GM23338 (cell line): ENCODE measurements around the gene RTKN. TPM values are rescaled to one million over a fixed set of nuclear protein-coding genes. Genes with fewer than 3 reads are reported as not detected.

ENCODE experiments used
- ATAC-seq: fragments of 200-7000 bp; cut with Tn5 transposase; 3 replicates; pipeline ENCODE4 v1.9.1; 2020
- DNase-seq: peaks from one replicate; pipeline ENCODE4 v3.0.0-alpha.2; 2015; ENCODE audit warnings: low spot score
- H2AFZ ChIP-seq: fragments of 200-600 bp; sonication (generic); 2 replicates; pipeline ENCODE4 v1.8.0; 2016; ENCODE audit warnings: antibody characterized with exemption, mild to moderate bottlenecking, moderate library complexity
- H3F3A ChIP-seq: fragments of 200-600 bp; sonication (generic); replicated peaks from 2 replicates; pipeline ENCODE4 v1.8.0; 2017; ENCODE audit warnings: antibody characterized with exemption, mixed run types, low read depth
- H3K27ac ChIP-seq: fragments of 200-600 bp; sonication (generic); 2 replicates; pipeline ENCODE4 v1.6.1; 2016; ENCODE audit warnings: low read depth
- H3K27me3 ChIP-seq: fragments of 200-600 bp; sonication (generic); 2 replicates; pipeline ENCODE4 v1.8.0; 2016; ENCODE audit warnings: mild to moderate bottlenecking, mixed run types, moderate library complexity; ENCODE audit not compliant: insufficient read depth
- H3K36me3 ChIP-seq: fragments of 200-600 bp; sonication (generic); 2 replicates; pipeline ENCODE4 v1.8.0; 2016; ENCODE audit warnings: mild to moderate bottlenecking; ENCODE audit not compliant: insufficient read depth
- H3K4me1 ChIP-seq: fragments of 200-600 bp; sonication (generic); 2 replicates; pipeline ENCODE4 v1.8.0; 2016; ENCODE audit warnings: mild to moderate bottlenecking, moderate library complexity; ENCODE audit not compliant: insufficient read depth
- H3K4me2 ChIP-seq: fragments of 200-600 bp; sonication (generic); 2 replicates; pipeline ENCODE4 v1.7.1; 2017; ENCODE audit warnings: mixed run types
- H3K4me3 ChIP-seq: fragments of 200-600 bp; sonication (generic); 2 replicates; pipeline ENCODE4 v1.6.1; 2016; ENCODE audit warnings: mixed run types
- H3K79me2 ChIP-seq: fragments of 200-600 bp; sonication (generic); replicated peaks from 2 replicates; pipeline ENCODE4 v1.8.0; 2017; ENCODE audit warnings: mild to moderate bottlenecking; ENCODE audit not compliant: insufficient read depth
- H3K9me2 ChIP-seq: fragments of 200-600 bp; sonication (generic); 2 replicates; pipeline ENCODE4 v1.8.0; 2017; ENCODE audit not compliant: insufficient read depth
- H4K20me1 ChIP-seq: fragments of 200-600 bp; sonication (generic); replicated peaks from 2 replicates; pipeline ENCODE4 v1.8.0; 2017; ENCODE audit warnings: mild to moderate bottlenecking; ENCODE audit not compliant: insufficient read depth
- H3K27ac Mint-ChIP-seq: 2 replicates; pipeline ENCODE4 v1.8.0; 2020; ENCODE audit warnings: inconsistent platforms, mild to moderate bottlenecking, moderate library complexity, mixed read lengths
- H3K27me3 Mint-ChIP-seq: 3 replicates; pipeline ENCODE4 v1.8.0; 2022; ENCODE audit warnings: low read depth, mild to moderate bottlenecking, moderate library complexity, mixed read lengths, inconsistent platforms; ENCODE audit not compliant: insufficient read depth, poor library complexity
- H3K36me3 Mint-ChIP-seq: 3 replicates; pipeline ENCODE4 v1.8.0; 2021; ENCODE audit warnings: low read depth, mild to moderate bottlenecking, inconsistent platforms, moderate library complexity, mixed read lengths
- H3K4me1 Mint-ChIP-seq: 3 replicates; pipeline ENCODE4 v1.8.0; 2020; ENCODE audit warnings: mild to moderate bottlenecking, inconsistent platforms, mixed read lengths
- H3K4me3 Mint-ChIP-seq: 3 replicates; pipeline ENCODE4 v1.8.0; 2021; ENCODE audit warnings: moderate library complexity, mild to moderate bottlenecking, inconsistent platforms, mixed read lengths
- H3K9me3 Mint-ChIP-seq: 3 replicates; pipeline ENCODE4 v1.8.0; 2020; ENCODE audit warnings: moderate library complexity, mild to moderate bottlenecking, inconsistent platforms, mixed read lengths
- CREB1 ChIP-seq: fragments of 250-450 bp; sonication (Bioruptor Pico); IDR thresholded peaks from 2 replicates; pipeline ENCODE4 v1.5.0; 2020; ENCODE audit warnings: low read depth, mild to moderate bottlenecking, moderate library complexity
- EZH2phosphoT487 ChIP-seq: fragments of 200-600 bp; sonication (generic); IDR thresholded peaks from one replicate; pipeline ENCODE4 v1.8.1; 2018; ENCODE audit warnings: antibody characterized with exemption; ENCODE audit not compliant: unreplicated experiment
- JUNB ChIP-seq: IDR thresholded peaks from one replicate; pipeline ENCODE4 v1.6.1; 2016; ENCODE audit warnings: antibody characterized with exemption; ENCODE audit not compliant: unreplicated experiment
- NANOG ChIP-seq: IDR thresholded peaks from 2 replicates; pipeline ENCODE4 v1.6.1; 2016; ENCODE audit warnings: antibody characterized with exemption, borderline replicate concordance
- POLR2AphosphoS5 ChIP-seq: IDR thresholded peaks from 2 replicates; pipeline ENCODE4 v1.6.1; 2016; ENCODE audit warnings: antibody characterized with exemption, low read depth
- STAT1 ChIP-seq: IDR thresholded peaks from one replicate; pipeline ENCODE4 v1.6.1; 2016; ENCODE audit warnings: antibody characterized with exemption; ENCODE audit not compliant: unreplicated experiment
- ZNF114 ChIP-seq: fragments of 250-450 bp; sonication (Bioruptor Pico); IDR thresholded peaks from 2 replicates; pipeline ENCODE4 v1.5.0; 2020; ENCODE audit warnings: mild to moderate bottlenecking, moderate library complexity
- ZNF331 ChIP-seq: fragments of 250-450 bp; sonication (Bioruptor Pico); IDR thresholded peaks from 2 replicates; pipeline ENCODE4 v1.5.0; 2020; ENCODE audit warnings: low read depth, mild to moderate bottlenecking, moderate library complexity
- polyA plus RNA-seq: library from polyadenylated mRNA; unstranded; fragments of >200 nt; fragmentation: Nextera tagmentation; extraction: Ambion mirVana; gene quantifications from 2 replicates; pipeline ENCODE4 v1.2.1, GENCODE V29; 2016
- total RNA-seq: library from RNA; depleted of rRNA; stranded (reverse); fragments of >200 nt; shearing (Covaris generic); gene quantifications from 2 replicates; pipeline ENCODE4 v1.2.3, GENCODE V29; 2014
- TF ChIP-seq, protein P1 (sequence below): IDR thresholded peaks from one replicate; pipeline ENCODE4 v1.6.1; 2018; ENCODE audit warnings: antibody characterized with exemption; ENCODE audit not compliant: unreplicated experiment
- TF ChIP-seq, protein P2 (sequence below): fragments of 250-450 bp; sonication (Bioruptor Pico); IDR thresholded peaks from 2 replicates; pipeline ENCODE4 v1.5.0; 2020; ENCODE audit warnings: mild to moderate bottlenecking, moderate library complexity
- TF ChIP-seq, protein P3 (sequence below): IDR thresholded peaks from 2 replicates; pipeline ENCODE4 v1.6.1; 2016; ENCODE audit warnings: antibody characterized with exemption
- TF ChIP-seq, protein P4 (sequence below), 2 experiments: fragments of 200-600 bp in 1 of 2; sonication (generic) in 1 of 2; conservative IDR thresholded peaks; 2 replicates each; pipeline versions ENCODE4 v1.5.1 to v1.6.1; 2016 to 2017; ENCODE audit warnings: antibody characterized with exemption in 2 of 2, low read depth in 2 of 2, mild to moderate bottlenecking in 2 of 2, moderate library complexity in 1 of 2

The RTKN gene
- total and polyA plus RNA-seq, 2 experiments from 2014 or later = 24.5 to 50.0 TPM

DNA sequence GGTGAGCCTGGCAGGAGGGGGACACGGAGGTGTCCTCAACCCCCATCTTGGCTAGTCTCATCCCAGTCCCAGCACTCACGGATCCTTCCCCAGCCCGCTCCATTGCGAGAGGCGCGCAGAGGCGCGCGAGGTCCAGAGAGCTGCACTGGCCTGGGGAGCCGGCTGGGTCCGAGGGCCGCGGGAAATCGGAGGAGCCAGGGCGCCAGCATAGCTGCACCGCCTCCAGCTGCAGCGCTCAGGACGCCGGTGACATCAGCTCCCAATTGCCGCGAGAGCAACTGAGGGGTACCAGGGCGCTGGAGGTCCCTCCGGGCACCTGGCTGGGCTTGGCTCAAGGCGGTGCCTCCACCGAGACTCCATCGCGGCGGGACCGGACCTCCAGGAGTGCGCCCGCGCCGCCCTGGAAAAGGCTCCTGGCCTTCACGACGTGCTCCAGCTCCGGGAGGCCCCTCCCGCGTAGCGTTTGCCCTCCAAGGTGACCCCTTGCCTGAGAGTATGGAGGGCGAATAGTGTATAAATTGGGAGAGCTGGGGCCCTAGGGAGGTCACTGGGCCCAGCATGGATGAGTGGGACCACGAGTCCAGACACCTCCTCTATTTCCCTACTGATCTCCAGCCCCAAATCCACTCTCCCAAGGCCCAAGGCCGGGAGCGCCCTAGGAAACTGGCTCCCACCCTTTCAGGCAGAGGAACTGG is 5.5 kb downstream of the RTKN start:
- ATAC-seq (peak; percentile 20), DNase-seq (peak; percentile 60)
- no peaks in the 10 kb centered on the region for H3K36me3 ChIP-seq
- Mint-ChIP-seq H3K36me3 (peaks cover 41% of the 10 kb centered on the region), H3K27me3 (peaks cover 20% of the 10 kb centered on the region), H3K9me3 (no peaks in the 10 kb centered on the region), H3K4me1 (peaks cover 40% of the 10 kb centered on the region), H3K27ac (peak overlapping the region; percentile 89; the same call in 1 of the 2 replicates), H3K4me3 (no peak overlapping the region; the same call in 2 of the 3 replicates)
- peaks cover 60% of the 10 kb centered on the region for H3K79me2 ChIP-seq
- TF ChIP-seq, protein P1, sequence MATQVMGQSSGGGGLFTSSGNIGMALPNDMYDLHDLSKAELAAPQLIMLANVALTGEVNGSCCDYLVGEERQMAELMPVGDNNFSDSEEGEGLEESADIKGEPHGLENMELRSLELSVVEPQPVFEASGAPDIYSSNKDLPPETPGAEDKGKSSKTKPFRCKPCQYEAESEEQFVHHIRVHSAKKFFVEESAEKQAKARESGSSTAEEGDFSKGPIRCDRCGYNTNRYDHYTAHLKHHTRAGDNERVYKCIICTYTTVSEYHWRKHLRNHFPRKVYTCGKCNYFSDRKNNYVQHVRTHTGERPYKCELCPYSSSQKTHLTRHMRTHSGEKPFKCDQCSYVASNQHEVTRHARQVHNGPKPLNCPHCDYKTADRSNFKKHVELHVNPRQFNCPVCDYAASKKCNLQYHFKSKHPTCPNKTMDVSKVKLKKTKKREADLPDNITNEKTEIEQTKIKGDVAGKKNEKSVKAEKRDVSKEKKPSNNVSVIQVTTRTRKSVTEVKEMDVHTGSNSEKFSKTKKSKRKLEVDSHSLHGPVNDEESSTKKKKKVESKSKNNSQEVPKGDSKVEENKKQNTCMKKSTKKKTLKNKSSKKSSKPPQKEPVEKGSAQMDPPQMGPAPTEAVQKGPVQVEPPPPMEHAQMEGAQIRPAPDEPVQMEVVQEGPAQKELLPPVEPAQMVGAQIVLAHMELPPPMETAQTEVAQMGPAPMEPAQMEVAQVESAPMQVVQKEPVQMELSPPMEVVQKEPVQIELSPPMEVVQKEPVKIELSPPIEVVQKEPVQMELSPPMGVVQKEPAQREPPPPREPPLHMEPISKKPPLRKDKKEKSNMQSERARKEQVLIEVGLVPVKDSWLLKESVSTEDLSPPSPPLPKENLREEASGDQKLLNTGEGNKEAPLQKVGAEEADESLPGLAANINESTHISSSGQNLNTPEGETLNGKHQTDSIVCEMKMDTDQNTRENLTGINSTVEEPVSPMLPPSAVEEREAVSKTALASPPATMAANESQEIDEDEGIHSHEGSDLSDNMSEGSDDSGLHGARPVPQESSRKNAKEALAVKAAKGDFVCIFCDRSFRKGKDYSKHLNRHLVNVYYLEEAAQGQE = no peak
- TF ChIP-seq CREB1 (CRISPR knock-in tag) = no peak
- no peak for TF ChIP-seq NANOG
- TF ChIP-seq, protein P2, sequence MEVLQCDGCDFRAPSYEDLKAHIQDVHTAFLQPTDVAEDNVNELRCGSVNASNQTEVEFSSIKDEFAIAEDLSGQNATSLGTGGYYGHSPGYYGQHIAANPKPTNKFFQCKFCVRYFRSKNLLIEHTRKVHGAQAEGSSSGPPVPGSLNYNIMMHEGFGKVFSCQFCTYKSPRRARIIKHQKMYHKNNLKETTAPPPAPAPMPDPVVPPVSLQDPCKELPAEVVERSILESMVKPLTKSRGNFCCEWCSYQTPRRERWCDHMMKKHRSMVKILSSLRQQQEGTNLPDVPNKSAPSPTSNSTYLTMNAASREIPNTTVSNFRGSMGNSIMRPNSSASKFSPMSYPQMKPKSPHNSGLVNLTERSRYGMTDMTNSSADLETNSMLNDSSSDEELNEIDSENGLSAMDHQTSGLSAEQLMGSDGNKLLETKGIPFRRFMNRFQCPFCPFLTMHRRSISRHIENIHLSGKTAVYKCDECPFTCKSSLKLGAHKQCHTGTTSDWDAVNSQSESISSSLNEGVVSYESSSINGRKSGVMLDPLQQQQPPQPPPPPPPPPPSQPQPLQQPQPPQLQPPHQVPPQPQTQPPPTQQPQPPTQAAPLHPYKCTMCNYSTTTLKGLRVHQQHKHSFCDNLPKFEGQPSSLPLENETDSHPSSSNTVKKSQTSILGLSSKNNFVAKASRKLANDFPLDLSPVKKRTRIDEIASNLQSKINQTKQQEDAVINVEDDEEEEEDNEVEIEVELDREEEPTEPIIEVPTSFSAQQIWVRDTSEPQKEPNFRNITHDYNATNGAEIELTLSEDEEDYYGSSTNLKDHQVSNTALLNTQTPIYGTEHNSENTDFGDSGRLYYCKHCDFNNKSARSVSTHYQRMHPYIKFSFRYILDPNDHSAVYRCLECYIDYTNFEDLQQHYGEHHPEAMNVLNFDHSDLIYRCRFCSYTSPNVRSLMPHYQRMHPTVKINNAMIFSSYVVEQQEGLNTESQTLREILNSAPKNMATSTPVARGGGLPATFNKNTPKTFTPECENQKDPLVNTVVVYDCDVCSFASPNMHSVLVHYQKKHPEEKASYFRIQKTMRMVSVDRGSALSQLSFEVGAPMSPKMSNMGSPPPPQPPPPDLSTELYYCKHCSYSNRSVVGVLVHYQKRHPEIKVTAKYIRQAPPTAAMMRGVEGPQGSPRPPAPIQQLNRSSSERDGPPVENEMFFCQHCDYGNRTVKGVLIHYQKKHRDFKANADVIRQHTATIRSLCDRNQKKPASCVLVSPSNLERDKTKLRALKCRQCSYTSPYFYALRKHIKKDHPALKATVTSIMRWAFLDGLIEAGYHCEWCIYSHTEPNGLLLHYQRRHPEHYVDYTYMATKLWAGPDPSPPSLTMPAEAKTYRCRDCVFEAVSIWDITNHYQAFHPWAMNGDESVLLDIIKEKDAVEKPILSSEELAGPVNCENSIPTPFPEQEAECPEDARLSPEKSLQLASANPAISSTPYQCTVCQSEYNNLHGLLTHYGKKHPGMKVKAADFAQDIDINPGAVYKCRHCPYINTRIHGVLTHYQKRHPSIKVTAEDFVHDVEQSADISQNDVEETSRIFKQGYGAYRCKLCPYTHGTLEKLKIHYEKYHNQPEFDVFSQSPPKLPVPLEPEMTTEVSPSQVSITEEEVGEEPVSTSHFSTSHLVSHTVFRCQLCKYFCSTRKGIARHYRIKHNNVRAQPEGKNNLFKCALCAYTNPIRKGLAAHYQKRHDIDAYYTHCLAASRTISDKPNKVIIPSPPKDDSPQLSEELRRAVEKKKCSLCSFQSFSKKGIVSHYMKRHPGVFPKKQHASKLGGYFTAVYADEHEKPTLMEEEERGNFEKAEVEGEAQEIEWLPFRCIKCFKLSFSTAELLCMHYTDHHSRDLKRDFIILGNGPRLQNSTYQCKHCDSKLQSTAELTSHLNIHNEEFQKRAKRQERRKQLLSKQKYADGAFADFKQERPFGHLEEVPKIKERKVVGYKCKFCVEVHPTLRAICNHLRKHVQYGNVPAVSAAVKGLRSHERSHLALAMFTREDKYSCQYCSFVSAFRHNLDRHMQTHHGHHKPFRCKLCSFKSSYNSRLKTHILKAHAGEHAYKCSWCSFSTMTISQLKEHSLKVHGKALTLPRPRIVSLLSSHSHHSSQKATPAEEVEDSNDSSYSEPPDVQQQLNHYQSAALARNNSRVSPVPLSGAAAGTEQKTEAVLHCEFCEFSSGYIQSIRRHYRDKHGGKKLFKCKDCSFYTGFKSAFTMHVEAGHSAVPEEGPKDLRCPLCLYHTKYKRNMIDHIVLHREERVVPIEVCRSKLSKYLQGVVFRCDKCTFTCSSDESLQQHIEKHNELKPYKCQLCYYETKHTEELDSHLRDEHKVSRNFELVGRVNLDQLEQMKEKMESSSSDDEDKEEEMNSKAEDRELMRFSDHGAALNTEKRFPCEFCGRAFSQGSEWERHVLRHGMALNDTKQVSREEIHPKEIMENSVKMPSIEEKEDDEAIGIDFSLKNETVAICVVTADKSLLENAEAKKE (CRISPR knock-in tag) = no peak
- TF ChIP-seq EZH2phosphoT487 = no peak
- TF ChIP-seq, protein P3, sequence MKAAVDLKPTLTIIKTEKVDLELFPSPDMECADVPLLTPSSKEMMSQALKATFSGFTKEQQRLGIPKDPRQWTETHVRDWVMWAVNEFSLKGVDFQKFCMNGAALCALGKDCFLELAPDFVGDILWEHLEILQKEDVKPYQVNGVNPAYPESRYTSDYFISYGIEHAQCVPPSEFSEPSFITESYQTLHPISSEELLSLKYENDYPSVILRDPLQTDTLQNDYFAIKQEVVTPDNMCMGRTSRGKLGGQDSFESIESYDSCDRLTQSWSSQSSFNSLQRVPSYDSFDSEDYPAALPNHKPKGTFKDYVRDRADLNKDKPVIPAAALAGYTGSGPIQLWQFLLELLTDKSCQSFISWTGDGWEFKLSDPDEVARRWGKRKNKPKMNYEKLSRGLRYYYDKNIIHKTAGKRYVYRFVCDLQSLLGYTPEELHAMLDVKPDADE = no peak
- TF ChIP-seq POLR2AphosphoS5 = no peak
- TF ChIP-seq JUNB = no peak
- TF ChIP-seq, protein P4, sequence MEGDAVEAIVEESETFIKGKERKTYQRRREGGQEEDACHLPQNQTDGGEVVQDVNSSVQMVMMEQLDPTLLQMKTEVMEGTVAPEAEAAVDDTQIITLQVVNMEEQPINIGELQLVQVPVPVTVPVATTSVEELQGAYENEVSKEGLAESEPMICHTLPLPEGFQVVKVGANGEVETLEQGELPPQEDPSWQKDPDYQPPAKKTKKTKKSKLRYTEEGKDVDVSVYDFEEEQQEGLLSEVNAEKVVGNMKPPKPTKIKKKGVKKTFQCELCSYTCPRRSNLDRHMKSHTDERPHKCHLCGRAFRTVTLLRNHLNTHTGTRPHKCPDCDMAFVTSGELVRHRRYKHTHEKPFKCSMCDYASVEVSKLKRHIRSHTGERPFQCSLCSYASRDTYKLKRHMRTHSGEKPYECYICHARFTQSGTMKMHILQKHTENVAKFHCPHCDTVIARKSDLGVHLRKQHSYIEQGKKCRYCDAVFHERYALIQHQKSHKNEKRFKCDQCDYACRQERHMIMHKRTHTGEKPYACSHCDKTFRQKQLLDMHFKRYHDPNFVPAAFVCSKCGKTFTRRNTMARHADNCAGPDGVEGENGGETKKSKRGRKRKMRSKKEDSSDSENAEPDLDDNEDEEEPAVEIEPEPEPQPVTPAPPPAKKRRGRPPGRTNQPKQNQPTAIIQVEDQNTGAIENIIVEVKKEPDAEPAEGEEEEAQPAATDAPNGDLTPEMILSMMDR (conservative IDR thresholded peaks at IDR 0.05; ENCODE audit: low read depth in 2 of 2) = no peak
- no peak for TF ChIP-seq ZNF114 (CRISPR knock-in tag)
- TF ChIP-seq ZNF331 (CRISPR knock-in tag) = no peak
- no peak for TF ChIP-seq STAT1
- H3K4me1 ChIP-seq = peaks cover 35% of the 10 kb centered on the region
- no peaks in the 10 kb centered on the region for H3K27me3 ChIP-seq
- H3K4me3 ChIP-seq = peak overlapping the region; percentile 50
- H3K4me2 ChIP-seq = peak overlapping the region; percentile 73
- peaks cover 8% of the 10 kb centered on the region for H3F3A ChIP-seq
- H4K20me1 ChIP-seq = peaks cover 34% of the 10 kb centered on the region
- no peak overlapping the region; the same call in 1 of the 2 replicates for H2AFZ ChIP-seq
- 0 out of 2 replicates have a peak overlapping the region, but pooled peaks have one; percentile 45 for H3K27ac ChIP-seq
- H3K9me2 ChIP-seq = no peaks in the 10 kb centered on the region
